Fibroblast of skin of scalp (primary cell): Measurements from ENCODE around the gene ANKRD13A. TPM values are rescaled to one million over a fixed set of nuclear protein-coding genes. Genes with fewer than 3 reads are reported as not detected.

Experiments
- DNase-seq: peaks from one replicate; pipeline ENCODE4 v3.0.0-alpha.2; 2013
- polyA plus RNA-seq, 2 experiments: library from polyadenylated mRNA; unstranded; fragments of 120-200 nt; gene quantifications; one replicate each; pipeline ENCODE4 v1.2.1, GENCODE V29; 2013; ENCODE audit not compliant: insufficient read length in 2 of 2

ANKRD13A gene
- 53.2 TPM for polyA plus RNA-seq (2013, experiment 1 of 2; ENCODE audit: insufficient read length)
- 57.4 TPM for polyA plus RNA-seq (2013, experiment 2 of 2; ENCODE audit: insufficient read length)

GRCh38 chr12:109998904-109999648, at the start of gene ANKRD13A:
Gene ANKRD13A (plus strand): TSS chr12:109999430. CDS start chr12:109999689, 259 bp downstream.
- peak; percentile 97 for DNase-seq

DNA sequence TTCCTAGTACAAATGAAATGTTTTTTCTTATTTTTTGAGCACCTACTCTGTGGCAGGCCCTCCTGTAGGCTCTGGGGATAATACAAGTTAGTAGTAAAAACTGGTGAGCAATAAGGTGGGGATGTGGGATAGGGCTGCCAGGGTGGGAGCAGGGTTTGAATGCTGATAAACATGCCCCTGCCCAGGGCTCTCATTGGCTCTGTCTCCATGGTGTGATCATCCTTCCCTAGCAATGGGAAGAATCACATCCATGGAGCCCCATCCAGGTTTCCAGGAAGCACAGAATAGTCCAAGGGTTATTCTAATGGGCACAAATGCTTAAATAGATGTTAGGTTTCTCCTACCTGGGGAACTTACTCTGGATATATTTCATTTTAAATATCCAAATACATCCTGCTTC, 48.6 kb upstream of the ANKRD13A start:
- DNase-seq = no peak

GRCh38 chr12:109951136-109951535, 48.1 kb upstream of the ANKRD13A start:
- DNase-seq = peak; percentile 89

GRCh38 chr12:109951751-109952150, 47.5 kb upstream of the ANKRD13A start:
- DNase-seq = peak; percentile 51

- no peak for DNase-seq
These were observed 46.9 kb upstream of the ANKRD13A start for GRCh38 chr12:109952160-109952858.

DNA sequence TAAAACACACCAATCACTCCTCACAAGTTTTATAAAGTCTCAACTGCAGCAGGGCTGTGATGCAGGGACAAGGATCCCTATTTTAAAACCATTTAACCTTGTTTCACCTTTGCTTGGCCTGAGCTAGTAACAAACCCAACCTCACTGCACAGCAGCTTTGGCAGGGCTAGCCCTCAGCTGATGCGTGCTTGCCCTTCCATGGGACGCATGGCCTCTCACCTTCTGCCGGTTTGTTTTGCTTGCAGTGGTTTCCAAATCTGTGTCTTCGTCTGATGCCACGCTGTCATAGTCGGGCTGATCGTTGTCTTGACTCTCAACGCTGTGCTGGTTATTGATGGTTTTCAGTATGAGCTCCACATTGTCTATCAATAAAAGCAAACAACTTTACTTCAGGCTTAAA, 46.4 kb upstream of the ANKRD13A start:
- no peak for DNase-seq

DNA sequence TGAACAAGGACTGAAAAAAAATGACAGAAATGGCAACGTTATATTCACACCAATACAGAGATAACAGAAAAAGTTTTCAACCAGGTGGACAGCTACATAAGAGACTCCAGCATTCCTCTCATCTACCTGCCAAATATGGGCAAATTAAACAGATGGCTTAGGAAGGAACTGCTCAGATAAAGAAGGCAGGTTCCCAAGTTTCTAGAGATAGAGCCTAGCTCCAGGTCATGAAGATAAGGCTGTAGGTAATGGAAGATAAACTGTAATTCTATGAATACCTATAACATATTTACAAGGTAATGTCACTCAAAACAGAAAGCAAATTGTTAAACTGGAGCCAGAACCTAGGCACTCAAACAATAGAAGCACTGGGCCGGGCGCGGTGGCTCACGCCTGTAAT, 45.6 kb upstream of the ANKRD13A start:
- no peak for DNase-seq

GRCh38 chr12:109958374-109958773, 40.9 kb upstream of the ANKRD13A start:
- DNase-seq = no peak

DNA sequence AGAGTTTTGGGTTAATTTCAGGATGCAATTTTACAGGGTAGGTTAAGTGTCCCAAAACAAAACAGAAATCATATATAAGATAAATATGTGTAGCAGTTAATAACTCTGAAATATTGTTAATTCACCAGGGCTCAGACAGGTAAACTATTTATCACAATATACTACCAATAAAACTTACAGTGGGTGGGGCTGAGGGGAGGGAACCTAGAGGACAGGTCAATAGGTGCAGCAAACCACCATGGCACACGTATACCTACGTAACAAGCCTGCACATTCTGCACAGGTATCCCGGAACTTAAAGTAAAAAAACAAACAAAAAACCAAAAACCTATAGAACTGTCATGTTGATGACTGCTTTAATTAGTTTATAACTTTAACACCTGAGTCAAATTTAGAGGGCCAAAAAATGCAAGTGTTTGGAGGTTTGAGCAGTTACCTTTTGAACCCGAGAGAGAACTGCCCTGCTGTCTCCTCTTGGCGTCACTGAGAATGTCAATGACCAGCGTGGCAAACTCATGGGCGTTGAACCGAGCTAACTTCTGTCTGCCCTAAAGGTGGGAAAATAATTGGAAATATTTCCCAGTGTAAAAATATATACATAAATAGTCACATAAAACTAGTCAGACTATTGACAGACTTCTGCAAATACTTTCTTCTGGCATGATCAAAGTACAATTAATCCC, 39.7 kb upstream of the ANKRD13A start:
- no peak for DNase-seq

- DNase-seq = no peak
These were observed 38.0 kb upstream of the ANKRD13A start for GRCh38 chr12:109961201-109961600.

DNA sequence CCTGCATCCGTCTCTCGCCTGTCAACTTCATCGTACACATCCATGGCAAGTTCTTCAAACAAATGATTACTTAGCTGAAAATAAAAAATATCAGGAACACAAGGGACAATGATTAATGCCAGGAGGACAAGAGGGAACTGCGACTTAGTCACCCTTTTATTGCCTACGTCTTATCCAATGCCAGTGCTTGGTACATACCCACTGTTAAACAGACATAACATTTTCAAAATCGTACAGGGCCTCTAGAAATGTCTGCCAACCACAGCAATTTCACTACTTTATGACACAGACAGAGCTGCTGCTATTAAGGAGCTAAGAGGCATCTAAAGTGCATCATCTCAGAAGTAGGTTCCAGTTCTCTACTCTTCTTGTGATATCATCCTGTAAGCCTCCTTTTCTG, 37.6 kb upstream of the ANKRD13A start:
- no peak for DNase-seq

- no peak for DNase-seq
These were observed 36.8 kb upstream of the ANKRD13A start for GRCh38 chr12:109962398-109962797.

- no peak for DNase-seq
These were observed 35.9 kb upstream of the ANKRD13A start for GRCh38 chr12:109963330-109963729.

DNA sequence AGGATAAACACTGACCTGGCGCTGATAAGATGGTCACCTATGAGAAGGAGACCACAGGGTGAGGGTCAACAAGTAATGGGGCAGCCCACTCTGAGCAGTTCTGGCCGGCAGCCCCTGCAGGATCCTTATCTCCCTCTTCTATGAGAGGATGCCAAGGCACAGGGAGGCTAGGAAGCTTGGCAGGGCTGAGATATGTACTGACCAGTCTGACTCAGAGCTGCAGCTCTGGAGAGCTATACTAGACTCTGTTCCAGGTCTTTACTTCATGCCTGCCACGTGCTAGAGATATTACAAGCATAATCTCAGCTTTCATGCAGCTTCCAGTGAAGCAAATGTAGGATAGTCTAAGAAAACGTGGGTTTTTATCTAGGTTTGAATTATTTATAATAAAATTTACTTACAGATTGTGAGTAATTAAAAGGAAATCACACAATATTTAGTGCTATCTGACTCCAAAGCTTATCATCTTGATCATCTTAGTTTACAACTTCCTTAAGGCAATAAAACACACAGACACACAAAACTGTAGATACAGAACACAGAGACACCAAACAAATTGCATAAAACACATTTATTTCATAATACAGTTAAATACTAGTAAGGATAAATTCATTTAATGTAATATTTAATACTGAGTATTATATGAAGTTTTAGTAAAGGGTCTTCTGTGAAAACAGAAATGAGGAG, 35.3 kb upstream of the ANKRD13A start:
- no peak for DNase-seq

- no peak for DNase-seq
These were observed 32.7 kb upstream of the ANKRD13A start for GRCh38 chr12:109966546-109966945.

- no peak for DNase-seq
These were observed 31.7 kb upstream of the ANKRD13A start for GRCh38 chr12:109967383-109968031.

- no peak for DNase-seq
These were observed 31.2 kb upstream of the ANKRD13A start for GRCh38 chr12:109968032-109968420.

GRCh38 chr12:109968801-109969200, 30.4 kb upstream of the ANKRD13A start:
- no peak for DNase-seq

DNA sequence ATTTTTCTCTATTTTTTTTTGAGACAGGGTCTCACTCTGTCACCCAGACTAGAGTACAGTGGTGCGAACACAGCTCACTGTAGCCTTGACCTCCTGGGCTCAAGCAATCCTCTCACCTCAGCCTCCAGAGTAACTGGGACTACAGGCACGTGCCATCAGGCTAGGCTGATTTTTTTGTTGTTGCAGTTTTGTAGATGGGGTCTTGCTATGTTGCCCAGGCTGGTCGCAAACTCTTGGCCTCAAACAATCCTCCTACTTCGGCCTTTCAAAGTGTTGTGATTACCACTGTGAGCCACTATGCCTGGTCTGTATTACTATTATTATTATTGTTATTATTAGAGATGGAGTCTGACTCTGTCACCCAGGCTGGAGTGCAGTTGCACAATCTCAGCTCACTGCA, 26.4 kb upstream of the ANKRD13A start:
- DNase-seq = no peak

- DNase-seq = no peak
These were observed 17.9 kb upstream of the ANKRD13A start for GRCh38 chr12:109981311-109981710.

- peak; percentile 79 for DNase-seq
These were observed 17.0 kb upstream of the ANKRD13A start for GRCh38 chr12:109982210-109982609.

- DNase-seq = no peak
These were observed 15.6 kb upstream of the ANKRD13A start for GRCh38 chr12:109983432-109984142.
